A673 (cell line): ENCODE data around the gene RARRES2. TPM values are rescaled to one million over a fixed set of nuclear protein-coding genes. Genes with fewer than 3 reads are reported as not detected.

Source experiments
- BruUV-seq: library from RNA; stranded (reverse); fragments of 400-500 nt; replicated peaks from 2 replicates; lab custom pipeline; 2021; lab: Mats Ljungman, UMichigan
- CTCF ChIA-PET: fragments of 300-600 bp; sonication (Branson Sonifier 250); formaldehyde crosslinking; loops from one replicate; lab custom pipeline; 2022; ENCODE audit warnings: antibody characterized with exemption; lab: Charles Lee
- POLR2A ChIA-PET: fragments of 300-600 bp; sonication (Branson Sonifier 250); formaldehyde crosslinking; loops from one replicate; lab custom pipeline; 2022; ENCODE audit warnings: antibody characterized with exemption; ENCODE audit not compliant: low non-redundant PET; lab: Charles Lee
- DNase-seq: peaks from one replicate; pipeline ENCODE4 v3.0.0-alpha.2; 2015; ENCODE audit warnings: low spot score
- H3K27ac ChIP-seq: fragments of 200-600 bp; sonication (generic); 2 replicates; pipeline ENCODE4 v1.5.1; 2016; ENCODE audit warnings: mixed run types, low read depth, mild to moderate bottlenecking, mixed read lengths, antibody characterized with exemption, low read length; ENCODE audit not compliant: poor library complexity, severe bottlenecking
- H3K27me3 ChIP-seq: fragments of 200-600 bp; sonication (generic); replicated peaks from 2 replicates; pipeline ENCODE4 v1.6.1; 2017; ENCODE audit warnings: mixed run types, low read depth, mild to moderate bottlenecking, mixed read lengths, antibody characterized with exemption, low read length; ENCODE audit not compliant: insufficient read depth, poor library complexity
- H3K36me3 ChIP-seq: fragments of 200-600 bp; sonication (generic); 2 replicates; pipeline ENCODE4 v1.6.1; 2016; ENCODE audit warnings: mixed run types, mild to moderate bottlenecking, mixed read lengths, antibody characterized with exemption, low read length; ENCODE audit not compliant: insufficient read depth, poor library complexity, severe bottlenecking
- H3K4me1 ChIP-seq: fragments of 200-600 bp; sonication (generic); 2 replicates; pipeline ENCODE4 v1.6.1; 2017; ENCODE audit warnings: mixed run types, mild to moderate bottlenecking, mixed read lengths, antibody characterized with exemption, low read length; ENCODE audit not compliant: insufficient read depth, poor library complexity, severe bottlenecking
- H3K4me3 ChIP-seq: fragments of 200-600 bp; sonication (generic); 2 replicates; pipeline ENCODE4 v1.5.1; 2016; ENCODE audit warnings: low read depth, mixed run types, mild to moderate bottlenecking, mixed read lengths, low read length; ENCODE audit not compliant: poor library complexity, severe bottlenecking
- H3K9me3 ChIP-seq: fragments of 200-600 bp; sonication (generic); 2 replicates; pipeline ENCODE4 v1.6.1; 2016; ENCODE audit warnings: mixed run types, low read depth, mild to moderate bottlenecking, mixed read lengths, antibody characterized with exemption, low read length; ENCODE audit not compliant: poor library complexity, severe bottlenecking
- CTCF ChIP-seq: fragments of 300-800, 200-600 bp; sonication (generic); conservative IDR thresholded peaks from 2 replicates; pipeline ENCODE4 v1.5.1; 2017; ENCODE audit warnings: low read depth, mild to moderate bottlenecking, antibody characterized with exemption, low read length, moderate library complexity, mixed read lengths
- EZH2 ChIP-seq: fragments of 200-600 bp; sonication (generic); IDR thresholded peaks from 2 replicates; pipeline ENCODE4 v1.6.1; 2017; ENCODE audit warnings: borderline replicate concordance, low read depth, mild to moderate bottlenecking, mixed read lengths, antibody characterized with exemption, low read length; ENCODE audit not compliant: poor library complexity, severe bottlenecking
- intact Hi-C: fragments of 100-400 bp; cut with micrococcal nuclease; formaldehyde crosslinking; loops from one replicate; pipeline ENCODE4 v1.10.0; 2022; ENCODE audit not compliant: unreplicated experiment
- total RNA-seq: library from RNA; stranded (reverse); gene quantifications from 2 replicates; pipeline ENCODE4 v1.2.3, GENCODE V29; 2021

RARRES2 gene
- total RNA-seq, 1 experiment from 2014 or later, result not detected

- H3K36me3 ChIP-seq, result peaks cover 9% of the 10 kb centered on the region
- no peak overlapping the region for H3K27ac ChIP-seq
- no peaks in the 10 kb centered on the region for H3K9me3 ChIP-seq
- H3K27me3 ChIP-seq, result no peaks in the 10 kb centered on the region
- POLR2A ChIA-PET, result no interaction called here
- H3K4me3 ChIP-seq, result no peak overlapping the region
- no TSS peak for BruUV-seq
- intact Hi-C loops, result no loop called here
- CTCF ChIA-PET, result no interaction called here
- DNase-seq, result no peak
- peaks cover 2% of the 10 kb centered on the region for H3K4me1 ChIP-seq
- no peak for TF ChIP-seq EZH2
- no peak for TF ChIP-seq CTCF
Observed at GRCh38 chr7:150340024-150340749, 1.2 kb downstream of the RARRES2 start.

GRCh38 chr7:150339409-150339809, 2.0 kb downstream of the RARRES2 start:
- TF ChIP-seq EZH2 (no peak), CTCF (no peak)
- Histone ChIP-seq H3K36me3 (peaks cover 9% of the 10 kb centered on the region), H3K4me3 (no peak overlapping the region), H3K4me1 (peaks cover 5% of the 10 kb centered on the region), H3K27ac (no peak overlapping the region), H3K9me3 (no peaks in the 10 kb centered on the region), H3K27me3 (no peaks in the 10 kb centered on the region)
- no TSS peak for BruUV-seq
- no peak for DNase-seq
- intact Hi-C loops, result no loop called here
- ChIA-PET POLR2A (no interaction called here), CTCF (no interaction called here)

GRCh38 chr7:150338166-150338829, 3.1 kb downstream of the RARRES2 start:
- Histone ChIP-seq H3K4me3 (no peak overlapping the region), H3K9me3 (no peaks in the 10 kb centered on the region), H3K27me3 (no peaks in the 10 kb centered on the region), H3K4me1 (peaks cover 5% of the 10 kb centered on the region), H3K36me3 (peaks cover 9% of the 10 kb centered on the region), H3K27ac (no peak overlapping the region)
- CTCF ChIA-PET, result no interaction called here
- BruUV-seq, result no TSS peak
- DNase-seq, result no peak
- no peak for TF ChIP-seq CTCF
- no peak for TF ChIP-seq EZH2
- POLR2A ChIA-PET, result no interaction called here
- intact Hi-C loops, result no loop called here
